Measurements from ENCODE around the gene ABTB2. TPM values are rescaled to one million over a fixed set of nuclear protein-coding genes. Genes with fewer than 3 reads are reported as not detected.

The ABTB2 gene
- total and polyA plus RNA-seq, 9 of the 15 experiments (the other 6 are each of a cell fraction or from before 2014, with no cell fraction given) = 0.03 to 0.18 (median 0.12) TPM; not detected in 2

- TF ChIP-seq TFAM (CRISPR knock-in tag; conservative IDR thresholded peaks at IDR 0.05) (no peak), NFE2 (IDR thresholded peaks at IDR 0.05; ENCODE audit: low read depth) (peak; percentile 29; the same call in 1 of the 2 replicates), USF2 (CRISPR knock-in tag; IDR thresholded peaks at IDR 0.05) (peak; percentile 53), CSDE1 (IDR thresholded peaks at IDR 0.05) (peak in 1 of 2 experiments; percentile 74; a peak in 1 of 4 replicates), NKRF (IDR thresholded peaks at IDR 0.05; ENCODE audit: borderline replicate concordance) (peak; percentile 100), ZNF655 (CRISPR knock-in tag; IDR thresholded peaks at IDR 0.05) (no peak), SMARCB1 (IDR thresholded peaks at IDR 0.05; ENCODE audit: insufficient read length, low read depth) (no peak), EHMT2 (IDR thresholded peaks at IDR 0.05) (no peak), PHF8 (IDR thresholded peaks at IDR 0.05; ENCODE audit: borderline replicate concordance, low read length) (peak; percentile 95), TFAP4 (CRISPR knock-in tag; IDR thresholded peaks at IDR 0.05; ENCODE audit: borderline replicate concordance) (peak; percentile 99), SIN3B (IDR thresholded peaks at IDR 0.05; ENCODE audit: low read depth) (peak; percentile 88), OTX1 (CRISPR knock-in tag; IDR thresholded peaks at IDR 0.05) (peak; percentile 93; the same call in 1 of the 2 replicates), POLR2AphosphoS5 (IDR thresholded peaks at IDR 0.05; ENCODE audit: control insufficient read depth, insufficient read depth, low read depth, low read length) (peak; percentile 79; the same call in 1 of the 2 replicates), ZNF589 (CRISPR knock-in tag; IDR thresholded peaks at IDR 0.05; ENCODE audit: low read depth) (0 out of 2 replicates have a peak, but pooled peaks have one; percentile 47), BRF2 (IDR thresholded peaks at IDR 0.05; ENCODE audit: borderline replicate concordance, insufficient read depth, insufficient read length) (no peak), ZNF143 (CRISPR knock-in tag; IDR thresholded peaks at IDR 0.05) (no peak), ZNF212 (CRISPR knock-in tag; IDR thresholded peaks at IDR 0.05) (peak; percentile 78; the same call in 1 of the 2 replicates), NRF1 (conservative IDR thresholded peaks at IDR 0.05 in 1 of 2, IDR thresholded peaks at IDR 0.05 in 1 of 2) (peak; percentile 96 to 97), ZNF184 (CRISPR knock-in tag; IDR thresholded peaks at IDR 0.05) (no peak), EP400 (IDR thresholded peaks at IDR 0.05) (peak; percentile 100), TCF7L2 (IDR thresholded peaks at IDR 0.05; ENCODE audit: low read depth, low read length) (no peak)
These were observed 252.5 kb downstream of the ABTB2 start, which contains the start of gene NAT10 (continued) for GRCh38 chr11:34105079-34105956.

All from K562 (cell line).